Osteoblast (primary cell): Measurements from ENCODE around the gene MDM2. TPM values are rescaled to one million over a fixed set of nuclear protein-coding genes. Genes with fewer than 3 reads are reported as not detected.

Experiments
- DNase-seq: peaks from one replicate; pipeline ENCODE4 v3.0.0; 2011; ENCODE audit warnings: low spot score, mixed read lengths; ENCODE audit not compliant: insufficient read length; ENCODE audit errors: missing footprints
- H2AFZ ChIP-seq: 2 replicates; pipeline ENCODE4 v1.6.0; 2011; ENCODE audit warnings: mild to moderate bottlenecking, low read length
- H3K27ac ChIP-seq: 2 replicates; pipeline ENCODE4 v1.5.1; 2011; ENCODE audit warnings: mild to moderate bottlenecking, low read depth, low read length, moderate library complexity
- H3K27me3 ChIP-seq: 2 replicates; pipeline ENCODE4 v1.6.0; 2012; ENCODE audit warnings: mild to moderate bottlenecking, control low read depth, inconsistent platforms, low read length, moderate library complexity; ENCODE audit not compliant: insufficient read depth
- H3K36me3 ChIP-seq: 2 replicates; pipeline ENCODE4 v1.5.1; 2011; ENCODE audit warnings: mild to moderate bottlenecking, low read length, control low read depth, moderate library complexity; ENCODE audit not compliant: insufficient read depth
- H3K4me1 ChIP-seq: 2 replicates; pipeline ENCODE4 v1.5.1; 2011; ENCODE audit warnings: mild to moderate bottlenecking, low read length, control low read depth, moderate library complexity; ENCODE audit not compliant: insufficient read depth
- H3K4me2 ChIP-seq: 2 replicates; pipeline ENCODE4 v1.6.0; 2011; ENCODE audit warnings: mild to moderate bottlenecking, low read length; ENCODE audit not compliant: insufficient read depth
- H3K4me3 ChIP-seq: fragments of 200-600 bp; sonication (generic); 3 replicates; pipeline ENCODE4 v1.5.1; 2012; ENCODE audit warnings: mild to moderate bottlenecking, low read length, inconsistent platforms; ENCODE audit not compliant: insufficient read depth
- H3K79me2 ChIP-seq: 2 replicates; pipeline ENCODE4 v1.6.0; 2012; ENCODE audit warnings: mild to moderate bottlenecking, low read length, control low read depth, inconsistent platforms; ENCODE audit not compliant: insufficient read depth
- H3K9me3 ChIP-seq: 2 replicates; pipeline ENCODE4 v1.5.1; 2011; ENCODE audit warnings: low read depth, low read length, control low read depth
- H4K20me1 ChIP-seq: 2 replicates; pipeline ENCODE4 v1.6.0; 2012; ENCODE audit warnings: mild to moderate bottlenecking, low read length, control low read depth; ENCODE audit not compliant: insufficient read depth
- total RNA-seq: library from RNA; depleted of rRNA; stranded (reverse); fragments of >200 nt; gene quantifications from 2 replicates; pipeline ENCODE4 v1.2.3, GENCODE V29; 2012
- TF ChIP-seq, protein P1 (sequence below): IDR thresholded peaks from 2 replicates; pipeline ENCODE4 v1.5.1; 2011; ENCODE audit warnings: mild to moderate bottlenecking, low read depth, low read length, moderate library complexity; ENCODE audit errors: extremely low read depth

Gene MDM2
- total RNA-seq, 1 donor, result 225 TPM

GRCh38 chr12:68803948-68804656, 3.9 kb upstream of the MDM2 start:
- Histone ChIP-seq H3K4me2 (no peak overlapping the region), H3K36me3 (no peaks in the 10 kb centered on the region), H3K27ac (no peak overlapping the region), H3K4me1 (peaks cover 4% of the 10 kb centered on the region), H3K79me2 (peaks cover 10% of the 10 kb centered on the region), H3K4me3 (no peak overlapping the region), H4K20me1 (no peaks in the 10 kb centered on the region), H3K9me3 (no peaks in the 10 kb centered on the region), H2AFZ (no peak overlapping the region), H3K27me3 (no peaks in the 10 kb centered on the region)
- TF ChIP-seq, protein P1, sequence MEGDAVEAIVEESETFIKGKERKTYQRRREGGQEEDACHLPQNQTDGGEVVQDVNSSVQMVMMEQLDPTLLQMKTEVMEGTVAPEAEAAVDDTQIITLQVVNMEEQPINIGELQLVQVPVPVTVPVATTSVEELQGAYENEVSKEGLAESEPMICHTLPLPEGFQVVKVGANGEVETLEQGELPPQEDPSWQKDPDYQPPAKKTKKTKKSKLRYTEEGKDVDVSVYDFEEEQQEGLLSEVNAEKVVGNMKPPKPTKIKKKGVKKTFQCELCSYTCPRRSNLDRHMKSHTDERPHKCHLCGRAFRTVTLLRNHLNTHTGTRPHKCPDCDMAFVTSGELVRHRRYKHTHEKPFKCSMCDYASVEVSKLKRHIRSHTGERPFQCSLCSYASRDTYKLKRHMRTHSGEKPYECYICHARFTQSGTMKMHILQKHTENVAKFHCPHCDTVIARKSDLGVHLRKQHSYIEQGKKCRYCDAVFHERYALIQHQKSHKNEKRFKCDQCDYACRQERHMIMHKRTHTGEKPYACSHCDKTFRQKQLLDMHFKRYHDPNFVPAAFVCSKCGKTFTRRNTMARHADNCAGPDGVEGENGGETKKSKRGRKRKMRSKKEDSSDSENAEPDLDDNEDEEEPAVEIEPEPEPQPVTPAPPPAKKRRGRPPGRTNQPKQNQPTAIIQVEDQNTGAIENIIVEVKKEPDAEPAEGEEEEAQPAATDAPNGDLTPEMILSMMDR, result no peak
- no peak for DNase-seq

- Histone ChIP-seq H3K4me3 (no peak overlapping the region), H3K79me2 (peaks cover 18% of the 10 kb centered on the region), H3K9me3 (no peaks in the 10 kb centered on the region), H4K20me1 (no peaks in the 10 kb centered on the region), H3K27me3 (no peaks in the 10 kb centered on the region), H3K4me1 (peaks cover 4% of the 10 kb centered on the region), H3K36me3 (peaks cover 6% of the 10 kb centered on the region), H3K27ac (no peak overlapping the region), H3K4me2 (no peak overlapping the region), H2AFZ (no peak overlapping the region)
- TF ChIP-seq, protein P1, result no peak
- no peak for DNase-seq
These were observed 3.1 kb upstream of the MDM2 start for GRCh38 chr12:68804657-68805591.

DNA sequence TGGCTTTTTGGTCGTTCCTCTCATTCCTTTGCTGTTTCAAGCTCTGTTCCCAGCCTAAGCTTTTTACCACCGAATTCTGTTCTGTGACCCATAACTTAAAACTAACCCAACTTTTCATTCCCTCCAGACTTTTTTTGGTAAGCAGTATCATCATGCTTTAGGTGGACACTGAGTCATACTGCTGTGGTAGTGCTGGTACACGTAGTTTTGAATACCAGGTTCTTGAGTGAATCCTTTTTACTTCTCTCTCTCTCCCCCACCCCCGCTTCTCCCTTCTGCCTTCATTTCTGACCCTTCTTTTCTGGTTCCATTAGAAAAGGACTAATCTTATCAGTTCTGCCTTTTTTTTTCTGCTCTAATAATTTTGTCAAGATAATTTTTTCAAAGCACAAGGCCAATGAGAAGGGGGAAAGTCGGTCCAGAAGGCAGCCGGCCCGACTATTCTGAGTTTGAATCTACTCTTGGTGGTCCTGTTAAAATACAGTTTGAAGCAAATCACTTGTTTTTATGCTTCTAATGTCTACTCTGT, 2.3 kb upstream of the MDM2 start:
- DNase-seq, result peak; percentile 73
- Histone ChIP-seq H3K9me3 (no peaks in the 10 kb centered on the region), H3K4me2 (no peak overlapping the region), H3K4me1 (peaks cover 4% of the 10 kb centered on the region), H3K27ac (no peak overlapping the region), H4K20me1 (no peaks in the 10 kb centered on the region), H3K36me3 (peaks cover 12% of the 10 kb centered on the region), H2AFZ (no peak overlapping the region), H3K27me3 (no peaks in the 10 kb centered on the region), H3K4me3 (no peak overlapping the region), H3K79me2 (peaks cover 24% of the 10 kb centered on the region)
- TF ChIP-seq, protein P1, result no peak
